Measurements from ENCODE around the gene NUP214.
"Not testable (repeated sequence)": the region's sequence is repeated elsewhere in the genome, so short reads cannot be mapped to it uniquely, and the experiment has no call there.

The NUP214 gene

GRCh38 chr9:131161585-131161984, 36.2 kb downstream of the NUP214 start:
- DNase-seq (ENCODE audit: low read depth), result no peak

DNA sequence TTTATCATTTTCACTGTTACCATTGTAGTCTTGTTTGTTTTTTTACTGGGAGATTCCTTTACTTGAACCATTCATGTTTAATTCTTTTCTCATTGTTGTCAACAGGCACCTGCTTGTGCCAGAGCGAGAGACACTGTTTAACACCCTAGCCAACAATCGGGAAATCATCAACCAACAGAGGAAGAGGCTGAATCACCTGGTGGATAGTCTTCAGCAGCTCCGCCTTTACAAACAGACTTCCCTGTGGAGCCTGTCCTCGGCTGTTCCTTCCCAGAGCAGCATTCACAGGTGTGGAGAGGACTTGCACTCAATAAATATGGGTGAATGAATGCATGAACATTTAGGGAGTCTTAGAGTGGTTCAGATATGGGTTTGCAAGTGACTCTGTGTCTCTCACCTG, 37.5 kb downstream of the NUP214 start:
- DNase-seq (ENCODE audit: low read depth), result no peak

DNA sequence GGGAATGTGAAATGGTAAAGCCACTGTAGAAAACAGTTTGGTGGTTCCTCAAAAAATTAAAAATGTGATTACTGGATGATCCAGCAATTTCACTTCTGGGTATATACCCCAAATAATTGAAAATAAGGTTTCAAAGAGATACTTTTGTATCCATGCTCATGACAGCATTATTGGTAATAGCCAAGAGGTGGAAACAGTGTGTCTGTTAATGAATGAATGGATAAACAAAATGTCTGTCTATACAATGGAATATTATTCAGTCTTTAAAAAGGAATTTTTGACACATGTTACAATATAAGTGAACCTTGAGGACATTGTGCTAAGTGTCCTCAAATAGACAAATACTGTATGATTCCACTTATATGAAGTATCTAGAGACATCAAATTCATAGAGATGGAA, 40.1 kb downstream of the NUP214 start:
- DNase-seq (ENCODE audit: low read depth), result no peak

- DNase-seq (ENCODE audit: low read depth), result no peak
Observed at GRCh38 chr9:131167146-131167692, 41.8 kb downstream of the NUP214 start.

GRCh38 chr9:131167936-131168335, 42.5 kb downstream of the NUP214 start:
- no peak for DNase-seq (ENCODE audit: low read depth)

GRCh38 chr9:131169563-131170240, 44.3 kb downstream of the NUP214 start:
- DNase-seq (ENCODE audit: low read depth), result no peak

DNA sequence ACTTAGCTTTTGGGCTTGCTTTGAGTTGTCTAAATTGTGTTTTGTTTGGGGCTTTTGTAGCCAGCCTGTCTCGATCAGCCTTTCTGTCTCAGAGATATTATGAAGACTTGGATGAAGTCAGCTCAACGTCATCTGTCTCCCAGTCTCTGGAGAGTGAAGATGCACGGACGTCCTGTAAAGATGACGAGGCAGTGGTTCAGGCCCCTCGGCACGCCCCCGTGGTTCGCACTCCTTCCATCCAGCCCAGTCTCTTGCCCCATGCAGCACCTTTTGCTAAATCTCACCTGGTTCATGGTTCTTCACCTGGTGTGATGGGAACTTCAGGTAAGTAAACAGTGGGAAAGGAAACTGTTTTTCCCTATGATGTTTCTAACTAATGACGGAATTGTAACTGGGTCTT, 48.6 kb downstream of the NUP214 start:
- DNase-seq (ENCODE audit: low read depth), result no peak

GRCh38 chr9:131174681-131175239, 49.4 kb downstream of the NUP214 start:
- no peak for DNase-seq (ENCODE audit: low read depth)

GRCh38 chr9:131177898-131178297, 52.5 kb downstream of the NUP214 start:
- no peak for DNase-seq (ENCODE audit: low read depth)

GRCh38 chr9:131178382-131178781, 53.0 kb downstream of the NUP214 start:
- DNase-seq (ENCODE audit: low read depth), result peak; percentile 27

GRCh38 chr9:131178926-131179325, 53.5 kb downstream of the NUP214 start:
- no peak for DNase-seq (ENCODE audit: low read depth)

DNA sequence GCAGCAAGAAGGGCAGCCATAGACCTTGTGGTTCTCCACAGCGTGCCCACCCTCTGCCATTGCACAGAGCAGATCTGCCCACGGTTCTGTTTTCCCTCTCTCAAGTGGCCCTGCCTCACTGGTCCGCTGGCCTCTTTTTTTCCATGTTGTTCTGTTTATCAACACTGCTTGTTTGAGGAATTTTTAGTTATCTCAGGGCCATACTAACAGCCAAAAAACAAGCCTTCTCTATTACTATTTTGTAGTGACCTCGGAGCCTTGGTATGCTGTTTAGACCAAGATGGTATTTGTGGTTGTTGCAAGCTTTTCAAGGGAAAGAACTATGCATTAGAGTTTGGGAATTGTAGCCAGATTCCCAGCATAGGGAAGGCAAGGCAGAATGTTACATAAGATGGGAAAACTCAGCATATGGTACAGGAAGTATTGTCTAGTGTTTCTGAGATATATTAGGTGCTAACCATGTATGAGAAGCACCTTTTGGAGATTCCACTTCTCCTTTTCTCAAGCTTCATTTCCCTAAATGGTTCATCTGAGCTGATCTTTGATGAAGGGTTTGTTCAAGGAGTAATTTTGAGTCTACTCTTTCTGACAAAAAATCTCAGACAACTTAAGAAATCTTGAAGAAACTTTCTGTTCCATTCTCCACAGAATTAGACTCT, 54.3 kb downstream of the NUP214 start:
- peak; percentile 60 for DNase-seq (ENCODE audit: low read depth)

DNA sequence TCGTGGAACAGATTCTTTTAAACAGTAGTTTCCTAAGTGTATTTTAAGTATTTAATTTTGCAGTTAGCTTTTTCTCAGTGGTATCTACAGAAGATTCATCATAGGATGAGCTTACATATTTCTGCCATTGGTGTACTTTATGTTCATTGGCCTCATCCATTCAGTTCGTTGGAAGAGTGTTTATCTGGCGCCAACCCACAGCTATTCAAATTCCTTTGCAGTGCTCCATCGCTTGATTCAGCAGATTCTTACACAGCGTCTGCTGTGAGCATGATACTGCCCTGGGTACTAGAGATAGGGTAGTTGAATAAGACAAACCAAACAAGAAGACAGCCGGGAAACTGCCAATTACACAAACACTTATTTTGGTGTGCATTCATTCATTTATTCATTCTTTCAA, 55.1 kb downstream of the NUP214 start:
- peak; percentile 89 for DNase-seq (ENCODE audit: low read depth)

DNA sequence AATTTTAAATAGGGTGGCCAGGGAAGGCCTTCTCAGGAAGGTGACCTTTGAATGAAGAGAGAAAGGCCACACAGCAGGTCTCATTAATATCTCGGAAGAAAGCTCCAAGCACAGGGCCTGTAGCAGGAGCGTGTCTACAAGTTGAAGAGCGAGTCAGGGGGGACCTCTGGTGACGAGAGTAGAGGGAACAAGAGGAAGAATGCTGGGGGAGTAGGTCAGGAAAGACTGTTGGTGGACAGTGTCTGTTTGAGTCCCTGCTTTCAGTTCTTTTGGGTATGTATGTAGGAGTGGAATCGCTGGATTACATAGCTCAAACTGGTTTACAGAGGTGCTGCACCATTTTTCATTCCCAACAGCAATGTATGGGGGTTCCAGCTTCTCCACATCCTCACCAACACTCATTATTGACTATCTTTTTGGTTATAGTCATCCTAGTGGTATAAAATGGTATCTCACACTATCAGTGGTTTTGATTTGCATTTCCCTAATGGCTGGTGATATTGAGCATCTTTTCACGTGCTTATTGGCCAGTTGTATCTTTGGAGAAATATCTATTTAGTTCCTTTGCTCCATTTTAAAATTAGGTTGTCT, 55.8 kb downstream of the NUP214 start:
- DNase-seq (ENCODE audit: low read depth), result no peak

GRCh38 chr9:131185924-131186323, 60.5 kb downstream of the NUP214 start:
- DNase-seq (ENCODE audit: low read depth), result no peak

- DNase-seq (ENCODE audit: low read depth), result no peak
Observed at GRCh38 chr9:131186622-131187021, 61.2 kb downstream of the NUP214 start.

DNA sequence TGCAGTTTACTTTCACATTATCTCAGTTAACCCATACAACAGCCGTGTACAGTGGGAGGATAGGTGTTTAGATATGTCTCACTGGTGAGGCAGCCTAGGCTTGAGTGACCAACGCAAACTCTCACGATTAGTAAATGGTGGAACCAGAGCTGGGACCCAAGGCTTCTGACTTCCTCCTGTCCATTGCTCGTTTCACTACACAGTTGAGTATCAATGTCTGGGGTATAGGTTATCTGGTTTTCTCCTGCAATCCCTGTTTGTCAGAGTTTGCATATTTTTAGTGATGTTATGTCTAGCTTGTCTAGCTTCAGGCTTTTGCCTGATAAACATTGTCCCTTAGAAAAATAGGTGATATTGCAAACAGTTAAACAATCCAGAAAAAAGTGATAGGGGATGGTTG, 62.6 kb downstream of the NUP214 start:
- no peak for DNase-seq (ENCODE audit: low read depth)

GRCh38 chr9:131188976-131189375, 63.6 kb downstream of the NUP214 start:
- no peak for DNase-seq (ENCODE audit: low read depth)

DNA sequence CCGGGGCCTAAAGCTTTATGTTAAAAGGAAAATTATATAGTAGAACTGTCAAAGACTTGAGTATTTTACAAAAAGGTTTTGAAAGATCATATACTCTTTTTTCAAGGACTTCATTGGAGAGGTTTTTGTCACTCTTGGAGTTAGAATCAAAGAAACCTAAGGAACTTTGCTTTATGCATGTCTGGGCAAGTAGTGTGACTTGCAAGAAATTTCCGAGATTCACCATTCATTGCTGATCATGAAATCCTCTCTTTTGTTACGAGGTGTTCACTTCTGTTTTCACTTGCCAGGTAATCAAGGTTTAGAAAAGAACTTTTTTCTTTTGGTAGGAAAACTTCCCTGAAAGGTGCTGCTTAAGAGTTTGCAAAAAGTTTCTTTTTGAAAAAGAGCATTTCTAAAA, 64.8 kb downstream of the NUP214 start:
- DNase-seq (ENCODE audit: low read depth), result no peak

DNA sequence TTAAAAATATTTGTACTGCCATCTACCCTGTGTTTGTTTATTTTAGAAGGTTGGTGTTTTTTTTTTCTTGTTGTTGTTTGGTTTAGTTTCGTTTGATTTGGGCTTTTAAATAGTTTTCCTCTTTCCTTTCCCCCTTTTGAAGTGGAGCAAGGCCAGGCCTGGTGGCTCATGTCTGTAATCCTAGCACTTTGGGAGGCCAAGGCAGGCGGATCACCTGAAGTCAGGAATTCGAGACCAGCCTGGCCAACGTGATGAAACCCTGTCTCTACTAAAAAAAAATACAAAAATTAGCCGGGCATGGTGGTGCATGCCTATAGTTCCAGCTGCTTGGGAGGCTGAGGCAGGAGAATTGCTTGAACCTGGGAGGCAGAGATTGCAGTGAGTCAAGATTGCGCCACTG, 65.6 kb downstream of the NUP214 start:
- DNase-seq (ENCODE audit: low read depth), result not testable (repeated sequence)

- DNase-seq (ENCODE audit: low read depth), result no peak
Observed at GRCh38 chr9:131191857-131192256, 66.5 kb downstream of the NUP214 start.

GRCh38 chr9:131193051-131193450, 67.7 kb downstream of the NUP214 start:
- no peak for DNase-seq (ENCODE audit: low read depth)

- no peak for DNase-seq (ENCODE audit: low read depth)
Observed at GRCh38 chr9:131194762-131195161, 69.4 kb downstream of the NUP214 start.
